ENCODE measurements around the gene CAPN14. TPM values are rescaled to one million over a fixed set of nuclear protein-coding genes. Genes with fewer than 3 reads are reported as not detected.

CAPN14 gene
- total and polyA plus RNA-seq, 3 donors from 2014 or later: 0.36 to 1.1 (median 0.47) TPM

DNA sequence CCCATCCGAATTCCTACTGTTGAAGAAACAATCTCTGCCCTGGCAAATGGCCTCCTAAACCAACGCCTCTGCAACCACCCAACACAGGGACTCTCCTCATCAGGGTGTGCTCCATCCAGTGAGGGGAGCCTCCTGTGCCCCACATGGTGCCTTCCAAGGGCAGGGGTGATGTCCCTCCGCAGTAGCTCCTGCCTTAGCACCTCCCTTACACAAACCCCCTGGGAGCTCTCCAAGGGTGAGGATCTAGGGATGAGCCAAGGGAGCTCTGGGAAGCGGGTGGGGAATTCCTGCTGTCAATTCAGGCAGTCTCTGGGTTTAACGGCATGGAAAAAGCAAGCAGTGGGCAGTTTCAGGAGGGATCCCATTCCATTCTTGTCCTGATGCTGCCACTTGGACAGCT lies 82.8 kb downstream of the CAPN14 start:
- Histone ChIP-seq H3K4me1 (no peaks in the 10 kb centered on the region), H3K27ac (no peak overlapping the region), H3K27me3 (no peaks in the 10 kb centered on the region), H3K4me3 (no peak overlapping the region), H3K9me3 (no peaks in the 10 kb centered on the region), H3K36me3 (ENCODE audit: low read depth, missing control alignments) (no peaks in the 10 kb centered on the region)
- WGBS, 2 donors: 86 to 91% methylated on average over 5 of the region's 5 CpGs
- no peak for DNase-seq
- intact Hi-C loops (cut with DNase I; ENCODE audit: low total_unique reads): no loop called here
- TF ChIP-seq POLR2A (IDR thresholded peaks at IDR 0.05): no peak
- TF ChIP-seq, protein P1, sequence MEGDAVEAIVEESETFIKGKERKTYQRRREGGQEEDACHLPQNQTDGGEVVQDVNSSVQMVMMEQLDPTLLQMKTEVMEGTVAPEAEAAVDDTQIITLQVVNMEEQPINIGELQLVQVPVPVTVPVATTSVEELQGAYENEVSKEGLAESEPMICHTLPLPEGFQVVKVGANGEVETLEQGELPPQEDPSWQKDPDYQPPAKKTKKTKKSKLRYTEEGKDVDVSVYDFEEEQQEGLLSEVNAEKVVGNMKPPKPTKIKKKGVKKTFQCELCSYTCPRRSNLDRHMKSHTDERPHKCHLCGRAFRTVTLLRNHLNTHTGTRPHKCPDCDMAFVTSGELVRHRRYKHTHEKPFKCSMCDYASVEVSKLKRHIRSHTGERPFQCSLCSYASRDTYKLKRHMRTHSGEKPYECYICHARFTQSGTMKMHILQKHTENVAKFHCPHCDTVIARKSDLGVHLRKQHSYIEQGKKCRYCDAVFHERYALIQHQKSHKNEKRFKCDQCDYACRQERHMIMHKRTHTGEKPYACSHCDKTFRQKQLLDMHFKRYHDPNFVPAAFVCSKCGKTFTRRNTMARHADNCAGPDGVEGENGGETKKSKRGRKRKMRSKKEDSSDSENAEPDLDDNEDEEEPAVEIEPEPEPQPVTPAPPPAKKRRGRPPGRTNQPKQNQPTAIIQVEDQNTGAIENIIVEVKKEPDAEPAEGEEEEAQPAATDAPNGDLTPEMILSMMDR (IDR thresholded peaks at IDR 0.05): no peak

DNA sequence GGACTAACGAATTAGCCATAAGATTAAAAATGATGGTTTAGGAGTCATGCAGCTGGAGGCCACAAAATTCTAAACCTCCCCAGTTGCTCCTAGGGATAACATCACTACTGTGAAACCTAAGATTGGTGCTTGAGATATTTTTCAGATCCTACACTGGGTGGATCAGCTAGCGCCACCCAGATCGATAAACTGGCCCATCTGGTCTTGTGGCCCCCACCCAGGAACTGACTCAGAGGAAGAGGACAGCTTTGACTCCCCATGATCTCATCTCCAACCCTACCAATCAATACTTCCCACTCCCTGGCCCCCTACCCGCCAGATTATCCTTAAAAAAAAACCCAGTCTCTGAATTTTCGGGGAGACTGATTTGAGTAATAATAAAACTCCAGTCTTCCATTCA lies 84.5 kb downstream of the CAPN14 start:
- TF ChIP-seq POLR2A (IDR thresholded peaks at IDR 0.05): no peak
- TF ChIP-seq, protein P1 (IDR thresholded peaks at IDR 0.05): no peak
- WGBS, 2 donors: 86 to 90% methylated on average over 5 of the region's 5 CpGs
- no peak overlapping the region for H3K27ac ChIP-seq
- no peaks in the 10 kb centered on the region for H3K4me1 ChIP-seq
- no peaks in the 10 kb centered on the region for H3K27me3 ChIP-seq
- intact Hi-C loops (cut with DNase I; ENCODE audit: low total_unique reads): no loop called here
- H3K36me3 ChIP-seq (ENCODE audit: low read depth, missing control alignments): no peaks in the 10 kb centered on the region
- H3K4me3 ChIP-seq: no peak overlapping the region
- no peak for DNase-seq
- H3K9me3 ChIP-seq: no peaks in the 10 kb centered on the region

GRCh38 chr2:31131871-31132270 lies 85.4 kb downstream of the CAPN14 start:
- H3K27me3 ChIP-seq: no peaks in the 10 kb centered on the region
- H3K27ac ChIP-seq: no peak overlapping the region
- 72 to 96% methylated on average over 4 of the region's 4 CpGs for WGBS, 2 donors

GRCh38 chr2:31129375-31130171 lies 87.7 kb downstream of the CAPN14 start:
- no peak overlapping the region for H3K27ac ChIP-seq
- DNase-seq: no peak
- H3K27me3 ChIP-seq: no peaks in the 10 kb centered on the region
- H3K36me3 ChIP-seq (ENCODE audit: low read depth, missing control alignments): no peaks in the 10 kb centered on the region
- TF ChIP-seq, protein P1 (IDR thresholded peaks at IDR 0.05): no peak
- no peaks in the 10 kb centered on the region for H3K4me1 ChIP-seq
- H3K4me3 ChIP-seq: no peak overlapping the region
- no peaks in the 10 kb centered on the region for H3K9me3 ChIP-seq
- intact Hi-C loops (cut with DNase I; ENCODE audit: low total_unique reads): no loop called here
- 56 to 62% methylated on average over 6 of the region's 6 CpGs for WGBS, 2 donors

More at GRCh38 chr2:31131871-31132270, 85.4 kb downstream of the CAPN14 start:
- intact Hi-C loops (cut with DNase I; ENCODE audit: low total_unique reads): no loop called here
- Histone ChIP-seq H3K36me3 (ENCODE audit: low read depth, missing control alignments) (no peaks in the 10 kb centered on the region), H3K9me3 (no peaks in the 10 kb centered on the region), H3K4me1 (no peaks in the 10 kb centered on the region), H3K4me3 (no peak overlapping the region)
- TF ChIP-seq POLR2A (IDR thresholded peaks at IDR 0.05): no peak
- TF ChIP-seq, protein P1 (IDR thresholded peaks at IDR 0.05): no peak
- DNase-seq: no peak

- intact Hi-C loops (cut with DNase I; ENCODE audit: low total_unique reads): no loop called here
- H3K27ac ChIP-seq: no peak overlapping the region
- no peaks in the 10 kb centered on the region for H3K36me3 ChIP-seq (ENCODE audit: low read depth, missing control alignments)
- no peaks in the 10 kb centered on the region for H3K27me3 ChIP-seq
- TF ChIP-seq, protein P1 (IDR thresholded peaks at IDR 0.05): no peak
- no peak for TF ChIP-seq POLR2A (IDR thresholded peaks at IDR 0.05)
- no peaks in the 10 kb centered on the region for H3K4me1 ChIP-seq
- 80 to 95% methylated on average over 3 of the region's 3 CpGs for WGBS, 2 donors
- DNase-seq: no peak
- no peak overlapping the region for H3K4me3 ChIP-seq
- H3K9me3 ChIP-seq: no peaks in the 10 kb centered on the region
These were observed 89.4 kb downstream of the CAPN14 start for GRCh38 chr2:31127931-31128330.

Measured in testis (tissue), 3 donors.